IgD-negative memory B cell (primary cell): Measurements from ENCODE around the gene RHBDF2. TPM values are rescaled to one million over a fixed set of nuclear protein-coding genes. Genes with fewer than 3 reads are reported as not detected.
A peak's percentile ranks its signal among the peaks of the same experiment; 100 is the strongest.
"Not testable (repeated sequence)": the region's sequence is repeated elsewhere in the genome, so short reads cannot be mapped to it uniquely, and the experiment has no call there.

Experiments
- H3K27ac Mint-ChIP-seq, 3 donors: one replicate each; pipeline ENCODE4 v1.8.0; 2020 to 2022; ENCODE audit warnings: mild to moderate bottlenecking in 3 of 3, mixed read lengths in 3 of 3, moderate library complexity in 1 of 3
- H3K27me3 Mint-ChIP-seq: one replicate; pipeline ENCODE4 v1.8.0; 2021; ENCODE audit warnings: mixed read lengths
- H3K36me3 Mint-ChIP-seq: one replicate; pipeline ENCODE4 v1.8.0; 2020; ENCODE audit warnings: mild to moderate bottlenecking, mixed read lengths
- H3K4me1 Mint-ChIP-seq, 3 donors: one replicate each; pipeline ENCODE4 v1.8.0; 2020 to 2022; ENCODE audit warnings: mixed read lengths in 3 of 3, mild to moderate bottlenecking in 1 of 3
- H3K4me3 Mint-ChIP-seq, 4 donors: one replicate each; pipeline ENCODE4 v1.8.0; 2020 to 2022; ENCODE audit warnings: mild to moderate bottlenecking in 4 of 4, mixed read lengths in 4 of 4, moderate library complexity in 3 of 4
- H3K9me3 Mint-ChIP-seq, 3 donors: one replicate each; pipeline ENCODE4 v1.8.0; 2020 to 2021; ENCODE audit warnings: mixed read lengths in 3 of 3, mild to moderate bottlenecking in 1 of 3
- polyA plus RNA-seq: library from polyadenylated mRNA; unstranded; fragments of 300-500 nt; fragmentation: Illumina TruSeq; gene quantifications from one replicate; pipeline ENCODE4 v1.2.3, GENCODE V29; 2021

Gene RHBDF2
- polyA plus RNA-seq, 1 donor from 2014 or later = 160 TPM

GRCh38 chr17:76521683-76522082 is 20.5 kb upstream of the RHBDF2 start:
- H3K36me3 Mint-ChIP-seq, H3K9me3 Mint-ChIP-seq, H3K27ac Mint-ChIP-seq, H3K4me3 Mint-ChIP-seq, H3K27me3 Mint-ChIP-seq: not testable (repeated sequence)
- peaks cover 5 to 13% (median 10%) of the 10 kb centered on the region in 3 donors for H3K4me1 Mint-ChIP-seq

- Mint-ChIP-seq H3K27me3 (peaks cover 1% of the 10 kb centered on the region), H3K27ac (peak overlapping the region in 1 of 3 donors; percentile 78), H3K4me3 (no peak overlapping the region), H3K36me3 (peaks cover 4% of the 10 kb centered on the region), H3K9me3 (no peaks in the 10 kb centered on the region), H3K4me1 (peaks cover 5 to 14% (median 12%) of the 10 kb centered on the region in 3 donors)
These were observed 20.0 kb upstream of the RHBDF2 start for GRCh38 chr17:76521262-76521661.

GRCh38 chr17:76519048-76519966 is 18.1 kb upstream of the RHBDF2 start:
- peaks cover 4% of the 10 kb centered on the region for H3K36me3 Mint-ChIP-seq
- peak overlapping the region in 2 of 3 donors; percentile 67 to 81 for H3K27ac Mint-ChIP-seq
- H3K27me3 Mint-ChIP-seq = peaks cover 1% of the 10 kb centered on the region
- peak overlapping the region in 2 of 4 donors; percentile 63 to 76 for H3K4me3 Mint-ChIP-seq
- no peaks in the 10 kb centered on the region for H3K9me3 Mint-ChIP-seq
- H3K4me1 Mint-ChIP-seq = peaks cover 7 to 18% (median 16%) of the 10 kb centered on the region in 3 donors

- no peak overlapping the region for H3K4me3 Mint-ChIP-seq
These were observed 16.4 kb upstream of the RHBDF2 start for GRCh38 chr17:76517638-76518038.

GRCh38 chr17:76515274-76515949 is 14.2 kb upstream of the RHBDF2 start:
- Mint-ChIP-seq H3K27me3 (no peaks in the 10 kb centered on the region), H3K36me3 (peaks cover 1% of the 10 kb centered on the region), H3K4me3 (peak overlapping the region; percentile 49 to 83 (median 66)), H3K9me3 (no peaks in the 10 kb centered on the region), H3K4me1 (peaks cover 7 to 21% (median 19%) of the 10 kb centered on the region in 3 donors), H3K27ac (peak overlapping the region; percentile 82 to 96 (median 92))

More at GRCh38 chr17:76517638-76518038, 16.4 kb upstream of the RHBDF2 start:
- peak overlapping the region in 2 of 3 donors; percentile 69 to 80 for H3K27ac Mint-ChIP-seq
- no peaks in the 10 kb centered on the region for H3K27me3 Mint-ChIP-seq
- no peaks in the 10 kb centered on the region for H3K9me3 Mint-ChIP-seq
- peaks cover 4% of the 10 kb centered on the region for H3K36me3 Mint-ChIP-seq
- H3K4me1 Mint-ChIP-seq = peaks cover 7 to 16% (median 16%) of the 10 kb centered on the region in 3 donors

GRCh38 chr17:76514355-76514754 is 13.1 kb upstream of the RHBDF2 start:
- H3K36me3 Mint-ChIP-seq = not testable (repeated sequence)
- H3K4me3 Mint-ChIP-seq = peak overlapping the region in 2 of 4 donors; percentile 33 to 70

GRCh38 chr17:76513306-76513692 is 12.1 kb upstream of the RHBDF2 start:
- Mint-ChIP-seq H3K36me3 (no peaks in the 10 kb centered on the region), H3K27ac (peak overlapping the region; percentile 42 to 96 (median 60)), H3K9me3 (no peaks in the 10 kb centered on the region), H3K4me1 (peaks cover 7 to 21% (median 19%) of the 10 kb centered on the region in 3 donors), H3K27me3 (no peaks in the 10 kb centered on the region), H3K4me3 (peak overlapping the region in 1 of 4 donors; percentile 43)

More at GRCh38 chr17:76514355-76514754, 13.1 kb upstream of the RHBDF2 start:
- not testable (repeated sequence) for H3K27me3 Mint-ChIP-seq, H3K9me3 Mint-ChIP-seq
- Mint-ChIP-seq H3K4me1 (peaks cover 7 to 21% (median 19%) of the 10 kb centered on the region in 3 donors), H3K27ac (peak overlapping the region in 2 of 3 donors; percentile 92 to 96)

- Mint-ChIP-seq H3K27me3 (no peaks in the 10 kb centered on the region), H3K4me1 (peaks cover 7 to 22% (median 20%) of the 10 kb centered on the region in 3 donors), H3K27ac (peak overlapping the region; percentile 42 to 96 (median 60)), H3K9me3 (no peaks in the 10 kb centered on the region), H3K4me3 (peak overlapping the region in 1 of 4 donors; percentile 63), H3K36me3 (no peaks in the 10 kb centered on the region)
These were observed 11.4 kb upstream of the RHBDF2 start for GRCh38 chr17:76512366-76513305.

GRCh38 chr17:76511668-76512365 is 10.6 kb upstream of the RHBDF2 start:
- Mint-ChIP-seq H3K27me3 (no peaks in the 10 kb centered on the region), H3K27ac (peak overlapping the region in 1 of 3 donors; percentile 52), H3K36me3 (no peaks in the 10 kb centered on the region), H3K9me3 (no peaks in the 10 kb centered on the region), H3K4me1 (peaks cover 7 to 23% (median 20%) of the 10 kb centered on the region in 3 donors), H3K4me3 (no peak overlapping the region)

GRCh38 chr17:76510831-76511244 is 9.6 kb upstream of the RHBDF2 start:
- Mint-ChIP-seq H3K4me3 (no peak overlapping the region), H3K27ac (no peak overlapping the region), H3K27me3 (no peaks in the 10 kb centered on the region), H3K36me3 (no peaks in the 10 kb centered on the region), H3K4me1 (peaks cover 7 to 25% (median 20%) of the 10 kb centered on the region in 3 donors), H3K9me3 (no peaks in the 10 kb centered on the region)

GRCh38 chr17:76508472-76509063 is 7.3 kb upstream of the RHBDF2 start:
- not testable (repeated sequence) for H3K36me3 Mint-ChIP-seq, H3K27me3 Mint-ChIP-seq, H3K9me3 Mint-ChIP-seq, H3K4me3 Mint-ChIP-seq
- peak overlapping the region in 1 of 3 donors; percentile 63 for H3K27ac Mint-ChIP-seq
- H3K4me1 Mint-ChIP-seq = peaks cover 5 to 18% (median 11%) of the 10 kb centered on the region in 3 donors

- Mint-ChIP-seq H3K27me3 (no peaks in the 10 kb centered on the region), H3K27ac (peak overlapping the region in 1 of 3 donors; percentile 54), H3K9me3 (no peaks in the 10 kb centered on the region), H3K4me1 (peaks cover 6 to 23% (median 22%) of the 10 kb centered on the region in 3 donors), H3K4me3 (peak overlapping the region in 3 of 4 donors; percentile 10 to 37 (median 28)), H3K36me3 (no peaks in the 10 kb centered on the region)
These were observed 5.5 kb upstream of the RHBDF2 start for GRCh38 chr17:76506408-76507345.
